Gastroesophageal sphincter (tissue), 2 donors: ENCODE results near the gene STK32B.

Experiments used
- POLR2A ChIP-seq, 2 donors: fragments of 450-650 bp; IDR thresholded peaks; one replicate each; pipeline ENCODE4 v1.6.1; 2017; ENCODE audit warnings: antibody characterized with exemption in 2 of 2, mild to moderate bottlenecking in 2 of 2, moderate library complexity in 1 of 2
- POLR2AphosphoS5 ChIP-seq: sonication (generic); formaldehyde crosslinking; IDR thresholded peaks from one replicate; pipeline ENCODE4 v1.6.1; 2017; ENCODE audit warnings: antibody characterized with exemption

GRCh38 chr4:5212255-5213013 lies 161.2 kb downstream of the STK32B start:
- no peak for TF ChIP-seq POLR2A (IDR thresholded peaks at IDR 0.05)
- no peak for TF ChIP-seq POLR2AphosphoS5
